NCI-H460 (cell line): ENCODE measurements around the gene WIPI1. TPM values are rescaled to one million over a fixed set of nuclear protein-coding genes. Genes with fewer than 3 reads are reported as not detected.

Experiments
- DNase-seq: peaks from one replicate; pipeline ENCODE4 v3.0.0-alpha.2; 2016; ENCODE audit warnings: low read depth; ENCODE audit errors: extremely low read depth
- total RNA-seq: library from RNA; depleted of rRNA; stranded (reverse); fragments of >200 nt; shearing (Covaris generic); gene quantifications from 2 replicates; pipeline ENCODE4 v1.2.3, GENCODE V29; 2014

WIPI1 gene
- total RNA-seq, 1 experiment from 2014 or later, result 18.7 TPM

- peak; percentile 53 for DNase-seq
Measured at GRCh38 chr17:68461122-68461539, 3.8 kb upstream of the WIPI1 start.

- DNase-seq, result no peak
Measured at GRCh38 chr17:68460715-68461114, 3.4 kb upstream of the WIPI1 start.

- DNase-seq, result no peak
Measured at GRCh38 chr17:68460146-68460545, 2.9 kb upstream of the WIPI1 start.

- DNase-seq, result no peak
Measured at GRCh38 chr17:68459037-68459639, 1.8 kb upstream of the WIPI1 start.

- DNase-seq, result no peak
Measured at GRCh38 chr17:68458260-68459036, 1.2 kb upstream of the WIPI1 start.

GRCh38 chr17:68457539-68458259, 403 bp upstream of the WIPI1 start:
- DNase-seq, result peak; percentile 98

- DNase-seq, result peak; percentile 73
Measured at GRCh38 chr17:68456339-68457167, 743 bp downstream of the WIPI1 start.

GRCh38 chr17:68455901-68456338, 1.4 kb downstream of the WIPI1 start:
- no peak for DNase-seq

GRCh38 chr17:68453991-68454665, 3.2 kb downstream of the WIPI1 start:
- DNase-seq, result no peak

- DNase-seq, result no peak
Measured at GRCh38 chr17:68452724-68453290, 4.5 kb downstream of the WIPI1 start.

- no peak for DNase-seq
Measured at GRCh38 chr17:68451670-68452354, 5.5 kb downstream of the WIPI1 start.

- no peak for DNase-seq
Measured at GRCh38 chr17:68450801-68451200, 6.5 kb downstream of the WIPI1 start.

GRCh38 chr17:68450391-68450790, 6.9 kb downstream of the WIPI1 start:
- no peak for DNase-seq

- DNase-seq, result no peak
Measured at GRCh38 chr17:68449021-68449739, 8.1 kb downstream of the WIPI1 start.

- DNase-seq, result no peak
Measured at GRCh38 chr17:68446626-68447041, 10.7 kb downstream of the WIPI1 start.

GRCh38 chr17:68445671-68446070, 11.6 kb downstream of the WIPI1 start:
- DNase-seq, result no peak

GRCh38 chr17:68443972-68444464, 13.3 kb downstream of the WIPI1 start:
- no peak for DNase-seq

GRCh38 chr17:68441070-68441770, 16.1 kb downstream of the WIPI1 start:
- no peak for DNase-seq
